Cortex of kidney (tissue), 1 donor: Measurements from ENCODE around the gene TIA1.
A peak's percentile ranks its signal among the peaks of the same experiment; 100 is the strongest.
"Not testable (repeated sequence)": the region's sequence is repeated elsewhere in the genome, so short reads cannot be mapped to it uniquely, and the experiment has no call there.

Experiments used
- DNase-seq: peaks from one replicate; lab custom pipeline; 2025; lab: John Stamatoyannopoulos, UW

The TIA1 gene

GRCh38 chr2:70214953-70215549 lies 33.4 kb downstream of the TIA1 start:
- no peak for DNase-seq

GRCh38 chr2:70214365-70214764 lies 34.1 kb downstream of the TIA1 start:
- no peak for DNase-seq

GRCh38 chr2:70212298-70212932 lies 36.0 kb downstream of the TIA1 start:
- DNase-seq, result no peak

GRCh38 chr2:70211595-70211994 lies 36.8 kb downstream of the TIA1 start:
- DNase-seq, result no peak

GRCh38 chr2:70204452-70204851 lies 44.0 kb downstream of the TIA1 start:
- no peak for DNase-seq

- no peak for DNase-seq
Observed at GRCh38 chr2:70203086-70203485, 45.3 kb downstream of the TIA1 start.

- DNase-seq, result no peak
Observed at GRCh38 chr2:70202236-70202806, 46.1 kb downstream of the TIA1 start.

- no peak for DNase-seq
Observed at GRCh38 chr2:70201831-70202230, 46.6 kb downstream of the TIA1 start.

- DNase-seq, result no peak
Observed at GRCh38 chr2:70201225-70201768, 47.1 kb downstream of the TIA1 start.

- no peak for DNase-seq
Observed at GRCh38 chr2:70199320-70199864, 49.0 kb downstream of the TIA1 start.

GRCh38 chr2:70192516-70192915 lies 55.9 kb downstream of the TIA1 start:
- no peak for DNase-seq

- DNase-seq, result no peak
Observed at GRCh38 chr2:70191244-70191735, 57.1 kb downstream of the TIA1 start.

GRCh38 chr2:70190418-70191243 lies 57.8 kb downstream of the TIA1 start, which contains the start of gene C2orf42:
Gene C2orf42, minus strand, starts transcription at chr2:70191019. Its CDS starts 9,034 bp downstream, at chr2:70181985.
- DNase-seq, result peak; percentile 36

GRCh38 chr2:70188460-70188859 lies 60.0 kb downstream of the TIA1 start:
- DNase-seq, result no peak

- DNase-seq, result not testable (repeated sequence)
Observed at GRCh38 chr2:70187170-70187569, 61.3 kb downstream of the TIA1 start.

GRCh38 chr2:70182689-70183088 lies 65.7 kb downstream of the TIA1 start:
- DNase-seq, result no peak

GRCh38 chr2:70181363-70181956 lies 67.0 kb downstream of the TIA1 start:
- DNase-seq, result no peak

- no peak for DNase-seq
Observed at GRCh38 chr2:70173520-70173919, 74.9 kb downstream of the TIA1 start.

GRCh38 chr2:70169654-70170245 lies 78.7 kb downstream of the TIA1 start:
- DNase-seq, result not testable (repeated sequence)

GRCh38 chr2:70161069-70161534 lies 87.3 kb downstream of the TIA1 start:
- DNase-seq, result no peak

GRCh38 chr2:70160545-70160944 lies 87.9 kb downstream of the TIA1 start:
- no peak for DNase-seq
